ENCODE measurements around the gene HDAC4.

The HDAC4 gene

GRCh38 chr2:239370403-239370802 lies 30.4 kb downstream of the HDAC4 start:
- Mint-ChIP-seq H3K4me1 (ENCODE audit: low read depth in 2 of 2) (peaks cover 7 to 17% of the 10 kb centered on the region in 2 donors), H3K27me3 (no peaks in the 10 kb centered on the region), H3K9me3 (no peaks in the 10 kb centered on the region), H3K36me3 (ENCODE audit: insufficient read depth) (no peaks in the 10 kb centered on the region), H3K4me3 (peak overlapping the region in 1 of 2 donors; percentile 72), H3K27ac (peak overlapping the region; percentile 86 to 89)
- no peak for ATAC-seq (replicated peaks)
- DNase-seq, result no peak

GRCh38 chr2:239369631-239370161 lies 31.1 kb downstream of the HDAC4 start:
- Mint-ChIP-seq H3K9me3 (no peaks in the 10 kb centered on the region), H3K4me1 (ENCODE audit: low read depth in 2 of 2) (peaks cover 7 to 18% of the 10 kb centered on the region in 2 donors), H3K27ac (peak overlapping the region; percentile 86 to 89), H3K4me3 (peak overlapping the region; percentile 57 to 72), H3K27me3 (no peaks in the 10 kb centered on the region), H3K36me3 (ENCODE audit: insufficient read depth) (no peaks in the 10 kb centered on the region)
- peak; percentile 95 for ATAC-seq (replicated peaks)
- DNase-seq, result peak; percentile 39 to 54 (median 53)

GRCh38 chr2:239368906-239369552 lies 31.8 kb downstream of the HDAC4 start:
- H3K27ac Mint-ChIP-seq, result peak overlapping the region; percentile 86 to 89
- ATAC-seq (replicated peaks), result no peak

GRCh38 chr2:239368321-239368720 lies 32.5 kb downstream of the HDAC4 start:
- ATAC-seq (replicated peaks), result no peak
- DNase-seq, result no peak
- peaks cover 21 to 29% of the 10 kb centered on the region in 2 donors for H3K4me1 Mint-ChIP-seq (ENCODE audit: low read depth in 2 of 2)
- H3K27ac Mint-ChIP-seq, result no peak overlapping the region
- no peaks in the 10 kb centered on the region for H3K9me3 Mint-ChIP-seq
- H3K36me3 Mint-ChIP-seq (ENCODE audit: insufficient read depth), result peaks cover 8% of the 10 kb centered on the region
- no peak overlapping the region for H3K4me3 Mint-ChIP-seq
- no peaks in the 10 kb centered on the region for H3K27me3 Mint-ChIP-seq

More at GRCh38 chr2:239368906-239369552, 31.8 kb downstream of the HDAC4 start:
- Mint-ChIP-seq H3K4me3 (no peak overlapping the region), H3K36me3 (ENCODE audit: insufficient read depth) (peaks cover 4% of the 10 kb centered on the region), H3K4me1 (ENCODE audit: low read depth in 2 of 2) (peaks cover 14 to 22% of the 10 kb centered on the region in 2 donors), H3K9me3 (no peaks in the 10 kb centered on the region), H3K27me3 (no peaks in the 10 kb centered on the region)
- no peak for DNase-seq

- no peak for DNase-seq
- no peak for ATAC-seq (replicated peaks)
- H3K9me3 Mint-ChIP-seq, result no peaks in the 10 kb centered on the region
- no peak overlapping the region for H3K4me3 Mint-ChIP-seq
- H3K27ac Mint-ChIP-seq, result peak overlapping the region in 1 of 2 donors; percentile 38
- peaks cover 21 to 40% of the 10 kb centered on the region in 2 donors for H3K4me1 Mint-ChIP-seq (ENCODE audit: low read depth in 2 of 2)
- H3K27me3 Mint-ChIP-seq, result no peaks in the 10 kb centered on the region
- H3K36me3 Mint-ChIP-seq (ENCODE audit: insufficient read depth), result peaks cover 8% of the 10 kb centered on the region
These were observed 34.1 kb downstream of the HDAC4 start for GRCh38 chr2:239366740-239367139.

- no peak for ATAC-seq (replicated peaks)
- Mint-ChIP-seq H3K27me3 (no peaks in the 10 kb centered on the region), H3K4me3 (no peak overlapping the region), H3K9me3 (no peaks in the 10 kb centered on the region), H3K4me1 (ENCODE audit: low read depth in 2 of 2) (peaks cover 26 to 40% of the 10 kb centered on the region in 2 donors), H3K27ac (peak overlapping the region in 1 of 2 donors; percentile 55), H3K36me3 (ENCODE audit: insufficient read depth) (peaks cover 8% of the 10 kb centered on the region)
- DNase-seq, result no peak
These were observed 34.9 kb downstream of the HDAC4 start for GRCh38 chr2:239365782-239366435.

GRCh38 chr2:239365071-239365781 lies 35.6 kb downstream of the HDAC4 start:
- ATAC-seq (replicated peaks) (no peak), DNase-seq (no peak)
- Mint-ChIP-seq H3K36me3 (ENCODE audit: insufficient read depth) (peaks cover 8% of the 10 kb centered on the region), H3K27me3 (no peaks in the 10 kb centered on the region), H3K9me3 (no peaks in the 10 kb centered on the region), H3K4me3 (no peak overlapping the region), H3K4me1 (ENCODE audit: low read depth in 2 of 2) (peaks cover 30 to 38% of the 10 kb centered on the region in 2 donors), H3K27ac (peak overlapping the region in 1 of 2 donors; percentile 55)

GRCh38 chr2:239363946-239364637 lies 36.7 kb downstream of the HDAC4 start:
- peak; percentile 43 to 65 (median 63) for DNase-seq
- Mint-ChIP-seq H3K27ac (peak overlapping the region; percentile 78 to 82), H3K9me3 (no peaks in the 10 kb centered on the region), H3K27me3 (no peaks in the 10 kb centered on the region), H3K4me3 (peak overlapping the region; percentile 19 to 66), H3K36me3 (ENCODE audit: insufficient read depth) (peaks cover 8% of the 10 kb centered on the region), H3K4me1 (ENCODE audit: low read depth in 2 of 2) (peaks cover 24 to 32% of the 10 kb centered on the region in 2 donors)
- peak; percentile 96 for ATAC-seq (replicated peaks)

- H3K27me3 Mint-ChIP-seq, result no peaks in the 10 kb centered on the region
- H3K27ac Mint-ChIP-seq, result no peak overlapping the region
- H3K36me3 Mint-ChIP-seq (ENCODE audit: insufficient read depth), result peaks cover 12% of the 10 kb centered on the region
- H3K9me3 Mint-ChIP-seq, result no peaks in the 10 kb centered on the region
- H3K4me3 Mint-ChIP-seq, result no peak overlapping the region
- no peak for ATAC-seq (replicated peaks)
- H3K4me1 Mint-ChIP-seq (ENCODE audit: low read depth in 2 of 2), result peaks cover 24 to 35% of the 10 kb centered on the region in 2 donors
- DNase-seq, result no peak
These were observed 38.3 kb downstream of the HDAC4 start for GRCh38 chr2:239362507-239362906.

GRCh38 chr2:239361311-239361642 lies 39.5 kb downstream of the HDAC4 start:
- no peak for ATAC-seq (replicated peaks)
- peaks cover 28 to 35% of the 10 kb centered on the region in 2 donors for H3K4me1 Mint-ChIP-seq (ENCODE audit: low read depth in 2 of 2)
- peak overlapping the region in 1 of 2 donors; percentile 32 for H3K27ac Mint-ChIP-seq
- DNase-seq, result no peak
- no peak overlapping the region for H3K4me3 Mint-ChIP-seq
- H3K36me3 Mint-ChIP-seq (ENCODE audit: insufficient read depth), result peaks cover 12% of the 10 kb centered on the region
- no peaks in the 10 kb centered on the region for H3K9me3 Mint-ChIP-seq
- H3K27me3 Mint-ChIP-seq, result no peaks in the 10 kb centered on the region

GRCh38 chr2:239360421-239361310 lies 40.2 kb downstream of the HDAC4 start:
- peak overlapping the region in 1 of 2 donors; percentile 32 for H3K27ac Mint-ChIP-seq
- no peak overlapping the region for H3K4me3 Mint-ChIP-seq
- DNase-seq (no peak), ATAC-seq (replicated peaks) (no peak)
- H3K27me3 Mint-ChIP-seq, result no peaks in the 10 kb centered on the region
- peaks cover 28 to 30% of the 10 kb centered on the region in 2 donors for H3K4me1 Mint-ChIP-seq (ENCODE audit: low read depth in 2 of 2)
- no peaks in the 10 kb centered on the region for H3K9me3 Mint-ChIP-seq
- H3K36me3 Mint-ChIP-seq (ENCODE audit: insufficient read depth), result peaks cover 12% of the 10 kb centered on the region

- no peak for DNase-seq
- no peak for ATAC-seq (replicated peaks)
- Mint-ChIP-seq H3K4me1 (ENCODE audit: low read depth in 2 of 2) (peaks cover 26 to 28% of the 10 kb centered on the region in 2 donors), H3K9me3 (no peaks in the 10 kb centered on the region), H3K36me3 (ENCODE audit: insufficient read depth) (peaks cover 12% of the 10 kb centered on the region), H3K27me3 (no peaks in the 10 kb centered on the region), H3K27ac (no peak overlapping the region), H3K4me3 (no peak overlapping the region)
These were observed 40.8 kb downstream of the HDAC4 start for GRCh38 chr2:239360008-239360407.
